T-helper 22 cell (primary cell): Measurements from ENCODE around the gene CST7.

Experiments
- DNase-seq: peaks from one replicate; pipeline ENCODE4 v3.0.0-alpha.2; 2020; ENCODE audit warnings: low read depth

CST7 gene

GRCh38 chr20:24964506-24964840 lies 15.4 kb downstream of the CST7 start:
- no peak for DNase-seq

GRCh38 chr20:24965065-24965919 lies 16.2 kb downstream of the CST7 start:
- DNase-seq: no peak

- DNase-seq: no peak
These were observed 17.4 kb downstream of the CST7 start for GRCh38 chr20:24966317-24967012.

DNA sequence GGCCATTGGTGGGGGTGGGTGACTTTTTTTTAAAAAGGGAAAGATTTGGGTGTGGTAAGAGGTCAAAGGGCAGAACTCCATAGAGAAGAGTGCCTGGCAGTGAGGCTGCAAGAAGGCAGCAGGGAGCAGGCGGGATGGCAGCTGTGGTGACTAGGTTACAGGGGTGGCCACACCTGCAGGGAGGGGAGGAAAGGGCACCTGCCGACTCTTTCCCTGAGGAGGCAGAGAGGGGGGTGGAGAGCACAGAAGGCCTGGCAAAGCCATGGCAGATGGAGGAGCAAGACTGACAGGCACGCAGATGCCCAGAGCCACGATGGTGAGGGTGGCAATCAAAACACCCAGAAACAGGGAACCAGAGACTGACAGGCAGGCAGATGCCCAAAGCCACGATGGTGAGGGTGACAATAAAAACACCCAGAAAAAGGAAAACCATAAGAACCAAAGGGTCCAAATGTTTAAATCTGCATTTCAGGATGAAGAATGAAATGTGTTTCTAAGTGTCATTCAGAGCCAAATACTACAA lies 19.3 kb downstream of the CST7 start:
- DNase-seq: no peak

DNA sequence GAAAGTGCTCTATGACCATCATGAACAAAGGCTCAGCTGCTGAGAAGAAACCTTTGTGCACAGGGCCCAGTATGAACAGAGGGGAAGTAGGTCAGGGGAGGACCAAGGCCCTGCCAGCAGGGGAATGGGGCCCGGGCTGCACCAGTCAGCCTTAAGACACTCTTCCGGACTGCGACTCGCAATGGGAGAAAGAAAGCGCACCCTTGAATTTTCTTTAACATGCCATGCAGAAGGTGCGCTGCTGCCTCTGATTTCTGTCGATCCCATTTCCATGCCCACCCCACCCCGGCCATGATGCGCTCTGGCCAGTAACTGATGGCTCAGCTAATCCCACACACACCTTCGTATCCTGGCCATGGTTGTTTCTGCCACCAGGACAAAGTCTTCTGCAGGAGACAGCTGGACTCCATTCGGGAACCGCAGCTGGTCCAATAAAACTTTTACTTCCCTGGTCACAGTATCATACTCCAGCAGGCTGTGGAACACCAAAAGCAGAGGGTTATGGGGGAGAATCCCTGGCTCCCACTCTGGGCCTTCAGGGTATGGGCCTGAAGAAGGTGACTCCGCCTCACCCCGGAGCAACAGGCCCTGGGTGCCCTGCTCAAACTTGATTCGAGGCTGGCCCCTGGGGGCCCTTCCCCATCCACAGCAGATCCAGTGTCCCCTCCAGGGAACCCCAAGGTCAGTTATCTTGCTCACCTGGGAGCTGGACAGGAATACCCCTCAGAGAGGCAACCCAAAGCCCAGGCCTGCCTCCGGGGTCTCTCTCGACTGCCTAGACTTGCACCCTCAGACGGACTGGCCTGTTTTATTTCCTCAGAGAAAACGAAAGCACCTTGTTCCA lies 20.3 kb downstream of the CST7 start:
- DNase-seq: no peak

- DNase-seq: no peak
These were observed 21.0 kb downstream of the CST7 start for GRCh38 chr20:24970030-24970553.

DNA sequence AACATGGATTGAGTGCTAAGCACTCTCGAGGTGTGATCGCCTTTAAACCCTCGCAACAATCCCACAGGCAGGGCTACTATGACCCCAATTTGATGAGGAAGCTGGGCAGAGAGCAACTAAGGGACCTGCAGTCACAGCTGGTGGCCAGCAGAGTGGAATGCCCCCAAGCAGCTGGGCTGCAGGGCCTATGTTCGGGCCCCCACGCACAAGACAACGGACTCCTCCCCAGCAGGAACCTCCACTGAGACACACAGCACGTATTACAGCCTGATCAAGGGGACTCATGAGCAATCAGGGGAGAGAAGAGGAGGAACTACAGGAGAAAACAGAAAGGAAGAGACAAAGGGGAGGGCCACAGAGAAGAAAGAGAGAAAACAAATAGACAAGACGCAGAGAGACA lies 21.7 kb downstream of the CST7 start:
- DNase-seq: no peak

DNA sequence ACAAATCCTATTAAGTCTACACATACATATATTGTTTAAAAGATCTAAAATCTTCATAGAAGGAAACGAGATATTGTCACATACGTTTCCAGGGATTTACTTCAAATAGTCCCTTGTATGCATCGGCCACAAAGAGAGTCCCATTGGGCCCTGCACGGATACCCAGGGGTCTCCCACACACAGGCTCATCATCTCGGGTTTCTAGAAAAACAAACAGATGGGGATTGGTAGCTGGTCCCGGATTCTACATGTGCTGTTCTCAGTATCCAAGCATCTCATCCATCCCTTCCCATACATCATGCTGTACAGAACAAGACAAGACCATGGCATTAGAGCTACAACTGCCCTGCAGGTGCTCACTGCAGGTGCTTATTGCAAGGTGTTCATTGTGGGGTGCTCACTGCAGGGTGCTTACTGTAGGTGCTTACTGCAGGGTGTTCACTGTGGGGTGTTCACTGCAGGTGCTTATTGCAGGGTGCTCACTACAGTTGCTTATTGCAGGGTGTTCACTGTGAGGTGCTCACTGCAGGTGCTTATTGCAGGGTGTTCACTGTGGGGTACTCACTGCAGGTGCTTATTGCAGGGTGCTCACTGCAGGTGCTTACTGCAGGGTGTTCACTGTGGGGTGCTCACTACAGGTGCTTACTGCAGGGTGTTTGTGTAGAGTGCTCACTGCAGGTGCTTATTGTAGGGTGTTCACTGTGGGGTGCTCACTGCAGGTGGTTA lies 22.5 kb downstream of the CST7 start:
- DNase-seq: no peak

- DNase-seq: no peak
These were observed 23.3 kb downstream of the CST7 start for GRCh38 chr20:24972341-24972740.

- no peak for DNase-seq
These were observed 28.3 kb downstream of the CST7 start for GRCh38 chr20:24977336-24977735.

DNA sequence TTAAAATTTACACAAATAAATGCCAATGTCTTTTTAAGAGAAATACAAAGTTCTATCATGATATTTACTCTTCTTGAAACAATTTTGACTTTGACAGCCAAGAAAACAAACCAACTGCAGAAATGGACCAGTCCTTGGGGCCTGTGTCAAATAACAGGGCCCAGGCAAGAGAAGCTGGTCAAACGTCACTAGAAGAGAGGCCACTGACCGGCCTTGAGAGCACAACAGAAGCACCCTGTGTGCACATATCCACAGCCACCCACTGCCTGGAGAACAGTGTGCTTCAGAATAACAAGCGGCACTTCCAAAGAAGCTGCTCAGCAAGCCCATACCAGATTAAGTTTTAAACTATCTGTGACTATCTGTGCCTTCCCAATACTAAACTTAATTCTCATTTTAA lies 28.7 kb downstream of the CST7 start:
- DNase-seq: no peak

DNA sequence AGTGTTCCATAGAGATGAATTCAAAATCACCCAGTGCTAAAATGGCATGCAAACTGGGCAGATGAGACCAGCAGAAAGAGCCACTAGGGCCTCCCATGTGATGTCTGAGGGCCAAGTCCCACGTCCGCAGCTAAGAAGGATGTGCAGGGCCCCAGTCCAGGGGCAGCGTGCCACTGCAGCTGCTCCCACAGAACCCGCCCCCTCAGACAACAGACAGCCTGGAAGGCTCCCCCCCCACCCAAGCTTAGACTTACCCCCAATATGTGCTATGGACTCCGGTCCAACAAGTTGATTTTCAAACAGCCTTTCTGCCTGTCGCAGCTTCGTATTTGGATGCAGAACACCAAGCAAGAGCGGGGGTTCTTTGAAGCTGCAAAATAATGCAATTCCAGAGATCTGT lies 29.4 kb downstream of the CST7 start:
- DNase-seq: no peak

DNA sequence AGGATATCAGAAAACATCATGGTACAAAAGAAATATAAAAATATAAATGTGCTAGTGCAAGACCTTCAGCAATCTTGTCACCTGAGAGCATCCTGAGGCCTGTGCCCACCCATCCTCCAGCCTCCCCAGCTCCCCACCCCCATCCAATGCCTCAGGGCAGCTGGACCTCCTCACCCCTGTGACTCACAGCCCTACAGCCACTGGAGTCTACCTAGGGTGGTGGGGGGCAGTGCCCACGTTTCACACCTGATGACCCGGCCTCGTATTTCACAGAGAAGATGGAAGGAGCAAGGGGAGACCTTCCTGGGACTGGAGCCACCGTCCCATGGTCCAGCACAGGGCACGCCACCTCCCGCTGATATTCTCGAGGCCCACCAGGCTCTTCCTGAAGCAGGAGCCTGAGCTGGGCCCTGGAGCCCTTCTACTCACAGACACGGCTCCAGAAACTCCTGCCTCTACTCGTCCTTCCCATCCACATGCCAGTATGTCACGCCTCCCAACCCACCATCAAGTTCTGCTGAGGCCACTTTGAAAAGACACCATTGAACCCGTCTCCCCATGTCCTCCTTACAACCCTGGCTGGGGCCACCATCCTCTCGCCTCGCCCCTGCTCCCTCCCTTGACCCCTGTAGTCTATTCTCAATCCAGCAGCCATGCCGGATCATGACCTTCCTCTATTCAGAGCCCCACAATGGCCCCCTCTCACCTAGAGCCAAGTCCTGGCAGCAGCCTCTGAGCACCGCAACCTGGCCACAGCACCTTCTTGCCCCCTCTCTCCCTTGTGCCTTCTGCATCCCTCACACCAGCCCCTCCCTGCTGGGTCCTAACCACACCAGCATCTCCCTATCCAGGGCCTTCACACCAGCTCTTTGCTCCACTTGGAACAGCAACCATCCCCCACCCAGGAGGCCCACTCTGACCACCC lies 30.2 kb downstream of the CST7 start:
- DNase-seq: no peak

DNA sequence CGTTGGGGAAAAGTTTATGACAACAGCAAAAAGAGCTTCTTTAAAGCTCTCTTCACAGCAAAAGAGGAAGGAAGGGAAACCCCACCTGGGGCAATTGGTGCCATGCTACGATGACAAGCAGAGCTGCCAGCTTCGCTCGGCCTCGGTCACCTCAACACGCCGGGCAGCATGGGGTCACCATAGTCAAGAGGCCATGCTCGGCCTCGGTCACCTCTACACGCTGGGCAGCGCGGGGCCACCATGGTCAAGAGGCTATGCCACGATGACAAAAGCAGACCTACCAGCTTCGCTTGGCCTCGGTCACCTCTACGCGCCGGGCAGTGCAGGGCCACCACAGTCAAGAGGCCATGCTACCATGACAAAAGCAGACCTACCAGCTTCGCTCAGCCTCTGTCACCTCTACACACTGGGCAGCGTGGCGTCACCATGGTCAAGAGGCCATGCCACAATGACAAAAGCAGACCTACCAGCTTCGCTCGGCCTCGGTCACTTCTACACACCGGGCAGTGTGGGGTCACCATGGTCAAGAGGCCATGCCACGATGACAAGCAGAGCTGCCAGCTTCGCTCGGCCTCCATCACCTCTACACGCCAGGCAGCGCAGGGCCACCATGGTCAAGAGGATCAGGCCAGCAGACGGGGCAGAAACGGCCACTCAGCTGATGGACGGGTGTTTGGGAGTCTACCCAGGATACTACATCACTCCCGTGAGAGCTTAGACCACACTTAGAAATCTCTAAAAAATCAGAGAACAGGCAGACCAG lies 31.4 kb downstream of the CST7 start:
- DNase-seq: no peak

GRCh38 chr20:24981282-24981681 lies 32.2 kb downstream of the CST7 start:
- DNase-seq: no peak

DNA sequence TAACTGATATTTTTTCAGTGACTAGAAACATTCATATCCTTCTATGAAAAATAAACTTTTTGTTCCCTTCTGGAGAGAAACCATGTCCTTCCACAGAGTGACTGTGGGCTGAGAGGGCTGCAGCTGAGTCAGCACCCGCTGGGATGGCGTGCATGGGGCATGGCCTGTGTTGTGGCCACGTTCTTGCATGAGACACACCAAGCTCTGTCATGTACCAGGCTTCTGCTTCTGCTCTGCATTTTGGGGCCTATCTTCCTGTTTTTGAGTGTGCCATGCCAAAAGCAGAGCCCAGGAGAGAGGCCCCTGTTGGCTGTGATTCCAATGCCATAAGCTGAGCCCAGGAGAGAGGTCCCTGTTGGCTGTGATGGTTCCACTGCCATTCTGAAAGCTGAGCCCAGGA lies 32.7 kb downstream of the CST7 start:
- no peak for DNase-seq

GRCh38 chr20:24983896-24984295 lies 34.8 kb downstream of the CST7 start:
- DNase-seq: no peak

DNA sequence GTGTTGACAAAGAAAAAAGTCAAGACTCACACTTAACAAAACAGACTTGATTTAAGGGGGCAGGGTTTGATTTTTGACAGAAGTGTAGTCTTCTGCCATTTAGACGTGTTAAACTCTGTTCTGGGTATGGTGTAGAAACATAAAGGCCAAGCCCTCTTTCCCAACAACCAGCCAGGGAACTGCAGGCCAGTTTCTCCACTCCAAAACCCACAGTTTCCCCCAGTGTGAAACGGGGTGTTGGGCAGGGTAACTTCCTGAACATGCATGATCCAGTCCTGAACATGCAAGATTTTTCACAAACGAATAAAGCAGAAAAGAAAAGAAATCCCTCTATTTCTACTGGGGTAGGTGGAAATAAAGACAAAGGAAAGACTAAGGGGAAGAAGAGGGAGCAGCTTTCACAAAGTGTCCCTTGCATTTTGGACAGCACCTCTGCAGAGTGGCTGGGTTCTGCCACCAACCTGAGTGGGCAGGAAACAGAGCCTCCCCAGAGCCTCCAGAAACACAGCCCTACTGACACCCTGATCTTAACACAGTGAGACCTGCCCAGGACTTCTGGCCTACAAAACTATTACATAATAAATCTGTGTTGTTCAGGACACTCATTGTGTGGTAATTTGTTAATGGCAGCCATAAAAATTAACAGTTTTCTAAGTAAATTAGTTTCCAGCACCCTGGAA lies 36.0 kb downstream of the CST7 start:
- no peak for DNase-seq

DNA sequence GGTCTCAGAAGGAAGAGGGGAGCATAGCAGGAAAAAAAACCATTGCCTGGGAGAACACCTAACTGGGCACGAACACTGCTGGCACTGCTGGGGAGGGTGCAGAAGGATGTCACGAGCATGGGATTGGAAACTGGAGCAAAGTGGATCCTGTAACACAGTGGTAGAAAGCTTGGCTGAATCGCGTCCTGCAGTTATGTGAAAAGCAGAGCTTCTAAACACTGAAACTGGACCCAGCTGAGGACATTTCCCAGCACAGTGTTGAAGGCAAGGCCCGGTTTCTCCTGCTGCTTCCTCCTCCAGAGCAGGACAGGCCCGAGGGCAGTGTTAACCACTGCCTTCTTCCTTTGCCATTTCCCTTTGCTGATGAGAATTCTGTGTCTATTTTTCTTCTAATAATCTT lies 36.7 kb downstream of the CST7 start:
- no peak for DNase-seq
